Uterus (tissue), 2 donors: Measurements from ENCODE around the gene DNAJC18.

Experiments used
- CTCF ChIP-seq, 4 experiments: fragments of 200-600 bp in 2 of 4; fragments of 450-650 bp in 2 of 4; sonication (generic) in 2 of 4; IDR thresholded peaks; one replicate each; pipeline ENCODE4 v1.5.1; 2016 to 2019; ENCODE audit warnings: antibody characterized with exemption in 4 of 4, mild to moderate bottlenecking in 2 of 4, moderate library complexity in 1 of 4
- POLR2A ChIP-seq, 2 donors: fragments of 450-650 bp; IDR thresholded peaks; one replicate each; pipeline ENCODE4 v1.6.1; 2016; ENCODE audit warnings: antibody characterized with exemption in 2 of 2, mild to moderate bottlenecking in 1 of 2, moderate library complexity in 1 of 2

- no peak for TF ChIP-seq CTCF (IDR thresholded peaks at IDR 0.05)
- TF ChIP-seq POLR2A (IDR thresholded peaks at IDR 0.05): no peak
Measured at GRCh38 chr5:139445325-139446170, 6.2 kb upstream of the DNAJC18 start.
